HG03159 (cell line): ENCODE data around the gene CHMP6.

ENCODE experiments used
- ATAC-seq: cut with Tn5 transposase; IDR thresholded peaks from one replicate; pipeline ENCODE4 v1.9.1; 2021; ENCODE audit warnings: mild to moderate bottlenecking, moderate library complexity; ENCODE audit not compliant: unreplicated experiment

Gene CHMP6

DNA sequence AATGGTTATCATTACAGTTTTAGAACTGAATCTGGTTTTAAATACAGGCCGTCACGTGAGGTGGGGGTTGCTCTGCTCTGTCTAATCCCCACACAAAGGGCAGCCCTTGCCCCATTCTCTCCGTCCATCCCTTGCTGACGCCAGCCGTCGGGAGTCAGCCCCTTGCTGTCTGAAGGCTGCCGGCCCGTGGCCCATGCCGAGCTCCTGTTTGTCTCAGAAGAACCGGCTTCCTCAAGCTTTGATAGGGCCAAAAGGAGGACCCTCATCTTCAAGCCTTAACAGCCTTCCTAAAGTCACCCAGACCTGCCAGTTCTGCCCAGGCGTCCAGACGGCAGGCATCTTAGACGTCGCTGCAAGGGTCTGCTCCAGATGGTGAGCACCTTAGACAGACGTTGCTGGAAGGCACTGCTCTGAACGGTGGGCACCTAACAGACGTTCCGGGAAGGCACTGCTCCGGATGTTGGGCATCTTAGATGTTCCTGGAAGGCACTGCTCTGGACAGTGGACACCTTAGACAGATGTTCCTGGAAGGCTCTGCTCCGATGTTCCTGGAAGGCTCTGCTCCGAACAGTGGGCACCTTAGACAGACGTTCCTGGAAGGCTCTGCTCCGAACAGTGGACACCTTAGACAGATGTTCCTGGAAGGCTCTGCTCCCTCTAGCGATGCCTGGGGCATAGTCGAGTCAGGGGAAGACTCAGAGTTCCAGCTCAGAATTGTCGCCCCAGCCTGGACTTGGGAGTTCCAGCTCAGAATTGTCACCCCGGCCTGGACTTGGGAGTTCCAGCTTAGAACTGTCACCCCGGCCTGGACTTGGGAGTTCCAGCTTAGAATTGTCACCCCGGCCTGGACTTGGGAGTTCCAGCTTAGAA is 35.1 kb upstream of the CHMP6 start:
- no peak for ATAC-seq

DNA sequence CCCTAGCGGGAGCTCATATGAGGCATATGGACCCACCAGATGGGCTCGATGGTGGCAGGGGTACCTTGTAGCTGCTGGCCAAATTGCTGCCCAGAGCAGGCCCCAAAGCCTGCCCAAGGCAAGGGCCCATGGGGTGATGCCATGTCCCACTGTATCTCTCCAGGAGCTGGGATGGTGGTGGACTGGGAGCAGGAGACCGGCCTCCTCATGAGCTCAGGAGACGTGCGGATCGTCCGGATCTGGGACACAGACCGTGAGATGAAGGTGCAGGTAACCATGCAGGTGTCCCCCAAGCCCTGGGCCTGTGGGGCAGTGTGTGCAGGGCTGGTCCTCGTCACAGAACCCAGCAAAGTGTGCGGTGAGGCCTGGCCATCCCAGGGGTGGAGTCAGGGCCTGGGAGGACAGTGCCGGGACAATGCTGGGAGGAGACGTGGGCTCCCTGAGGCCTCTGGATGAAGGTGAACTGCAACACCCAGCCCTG is 34.1 kb upstream of the CHMP6 start:
- ATAC-seq = no peak

DNA sequence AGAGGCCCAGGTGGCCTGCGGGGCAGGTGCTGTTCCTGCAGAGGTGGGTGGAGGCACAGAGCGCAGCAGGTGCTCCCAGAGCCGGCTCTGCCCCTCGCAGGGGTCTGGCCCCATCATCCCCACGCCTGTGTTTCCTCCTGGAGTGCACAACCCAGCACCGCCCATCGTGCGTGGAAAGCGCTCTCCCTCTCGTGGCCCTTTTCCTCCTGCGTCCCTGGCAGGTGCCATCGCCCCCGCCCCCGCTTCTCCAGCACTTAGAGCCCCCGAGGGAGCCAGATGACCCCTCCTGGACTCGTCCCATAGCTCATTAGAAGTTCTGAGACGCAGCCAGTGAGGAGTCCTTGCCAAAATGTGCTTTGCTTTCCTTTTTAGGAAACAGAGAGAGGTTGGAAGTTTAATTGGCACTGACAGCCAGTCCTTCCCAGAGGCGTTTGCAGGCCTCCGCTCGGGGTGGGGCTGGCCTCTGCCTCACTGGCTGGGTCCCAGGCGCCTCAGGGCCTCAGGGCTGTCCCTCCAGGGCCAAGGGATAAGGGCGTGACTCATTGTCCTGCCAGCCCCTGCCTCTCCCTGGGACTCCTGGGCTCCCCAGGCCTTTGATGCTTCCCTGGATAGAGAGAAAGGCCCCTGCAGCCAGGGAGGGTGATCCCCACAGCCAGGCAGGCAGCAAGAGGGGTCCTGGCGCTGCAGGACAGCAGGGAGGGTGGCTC is 32.2 kb upstream of the CHMP6 start:
- ATAC-seq = no peak

DNA sequence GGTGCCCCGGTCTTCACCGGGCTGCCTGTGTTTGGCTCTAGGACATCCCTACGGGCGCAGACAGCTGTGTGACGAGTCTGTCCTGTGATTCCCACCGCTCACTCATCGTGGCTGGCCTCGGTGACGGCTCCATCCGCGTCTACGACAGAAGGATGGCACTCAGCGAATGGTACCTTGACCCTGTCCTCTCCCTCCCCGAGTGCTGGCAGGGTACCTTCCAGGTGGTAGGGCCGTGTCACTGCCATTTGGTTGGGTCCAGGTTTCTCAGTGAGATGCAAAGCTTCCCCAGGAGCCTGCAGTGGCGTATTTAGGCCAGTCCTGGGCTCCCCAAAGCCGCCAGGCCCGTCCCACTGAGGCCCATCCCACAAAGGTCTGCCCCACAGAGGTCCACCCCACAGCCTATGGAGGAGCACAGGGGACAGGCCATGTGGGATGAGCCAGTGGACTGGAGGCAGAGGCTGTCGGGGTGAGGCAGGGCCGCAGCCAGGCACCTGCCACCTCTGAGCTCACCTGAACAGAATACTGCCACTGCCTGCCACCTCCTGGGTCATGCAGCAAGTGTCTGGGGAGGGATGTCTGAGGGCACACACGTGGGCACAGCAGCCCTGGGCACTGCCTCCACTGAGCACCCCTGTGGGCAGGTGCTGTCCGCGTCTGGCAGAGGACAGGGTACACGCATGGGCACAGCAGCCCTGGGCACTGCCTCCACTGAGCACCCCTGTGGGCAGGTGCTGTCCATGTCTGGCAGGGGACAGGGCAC is 31.4 kb upstream of the CHMP6 start:
- no peak for ATAC-seq

DNA sequence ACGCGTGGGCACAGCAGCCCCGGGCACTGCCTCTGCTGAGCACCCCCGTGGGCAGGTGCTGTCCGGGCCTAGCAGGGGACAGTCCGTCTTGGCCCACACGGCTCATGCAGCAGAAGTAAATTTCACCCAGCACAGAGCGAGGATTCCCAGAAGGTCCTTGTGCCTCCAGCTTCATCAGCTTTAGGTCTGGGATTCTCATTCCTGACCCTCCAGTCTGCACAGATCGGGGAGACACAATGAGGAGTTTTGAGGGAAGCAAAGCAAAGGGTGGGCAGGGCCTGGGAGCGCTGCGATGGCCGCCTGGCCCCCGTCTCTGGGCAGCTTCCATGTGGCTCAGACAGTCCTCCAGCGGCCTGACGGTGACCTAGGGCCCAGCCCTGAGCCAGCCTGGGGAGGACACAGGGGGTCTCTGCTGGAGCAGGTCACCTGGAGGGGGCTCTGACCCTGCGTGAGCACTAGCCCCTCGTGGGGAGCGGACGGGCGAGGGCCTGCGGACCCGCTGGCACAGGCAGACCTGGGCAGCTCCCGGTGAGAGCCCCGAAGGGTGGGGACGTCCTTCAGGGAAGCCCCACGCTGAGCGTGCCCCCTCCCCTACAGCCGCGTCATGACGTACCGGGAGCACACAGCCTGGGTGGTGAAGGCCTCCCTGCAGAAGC is 30.7 kb upstream of the CHMP6 start:
- no peak for ATAC-seq

DNA sequence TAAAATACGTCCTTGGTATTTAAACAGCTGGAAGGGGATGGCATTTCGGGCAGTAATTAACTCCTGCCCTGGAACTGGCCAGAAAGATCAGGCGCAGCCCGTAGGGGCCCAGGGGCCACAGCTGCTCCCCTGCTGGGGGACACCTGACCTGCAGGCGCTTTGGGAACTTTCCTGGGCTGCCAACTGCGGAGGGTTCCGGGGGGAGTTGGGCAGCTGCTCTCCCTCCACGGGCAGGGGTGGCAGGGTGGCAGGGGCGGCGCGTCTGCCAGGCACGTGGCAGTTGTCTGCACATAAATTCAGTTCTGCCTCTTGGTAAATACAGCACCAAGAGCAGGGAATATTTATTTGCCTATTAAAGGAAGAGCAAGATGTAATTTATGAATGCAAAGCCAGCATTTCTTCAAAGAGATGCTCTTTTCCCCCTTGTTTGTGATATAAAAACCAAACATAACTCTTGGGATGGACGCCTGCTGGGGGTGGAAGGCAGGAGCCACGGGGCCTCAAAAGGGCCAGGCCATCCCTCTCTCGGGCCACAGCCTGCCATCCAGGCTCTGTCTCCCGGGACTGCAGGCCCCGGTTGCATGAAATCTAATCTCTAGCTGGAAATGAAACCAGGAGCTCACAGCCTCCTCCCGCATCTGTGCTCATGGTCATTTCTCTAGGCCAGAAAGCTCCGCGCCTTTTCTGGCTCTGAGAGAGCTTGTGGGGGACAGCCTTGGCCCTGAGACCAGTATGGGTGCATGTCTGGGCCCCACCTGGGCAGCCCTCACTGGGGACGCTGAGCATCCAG is 29.9 kb upstream of the CHMP6 start:
- ATAC-seq = no peak

DNA sequence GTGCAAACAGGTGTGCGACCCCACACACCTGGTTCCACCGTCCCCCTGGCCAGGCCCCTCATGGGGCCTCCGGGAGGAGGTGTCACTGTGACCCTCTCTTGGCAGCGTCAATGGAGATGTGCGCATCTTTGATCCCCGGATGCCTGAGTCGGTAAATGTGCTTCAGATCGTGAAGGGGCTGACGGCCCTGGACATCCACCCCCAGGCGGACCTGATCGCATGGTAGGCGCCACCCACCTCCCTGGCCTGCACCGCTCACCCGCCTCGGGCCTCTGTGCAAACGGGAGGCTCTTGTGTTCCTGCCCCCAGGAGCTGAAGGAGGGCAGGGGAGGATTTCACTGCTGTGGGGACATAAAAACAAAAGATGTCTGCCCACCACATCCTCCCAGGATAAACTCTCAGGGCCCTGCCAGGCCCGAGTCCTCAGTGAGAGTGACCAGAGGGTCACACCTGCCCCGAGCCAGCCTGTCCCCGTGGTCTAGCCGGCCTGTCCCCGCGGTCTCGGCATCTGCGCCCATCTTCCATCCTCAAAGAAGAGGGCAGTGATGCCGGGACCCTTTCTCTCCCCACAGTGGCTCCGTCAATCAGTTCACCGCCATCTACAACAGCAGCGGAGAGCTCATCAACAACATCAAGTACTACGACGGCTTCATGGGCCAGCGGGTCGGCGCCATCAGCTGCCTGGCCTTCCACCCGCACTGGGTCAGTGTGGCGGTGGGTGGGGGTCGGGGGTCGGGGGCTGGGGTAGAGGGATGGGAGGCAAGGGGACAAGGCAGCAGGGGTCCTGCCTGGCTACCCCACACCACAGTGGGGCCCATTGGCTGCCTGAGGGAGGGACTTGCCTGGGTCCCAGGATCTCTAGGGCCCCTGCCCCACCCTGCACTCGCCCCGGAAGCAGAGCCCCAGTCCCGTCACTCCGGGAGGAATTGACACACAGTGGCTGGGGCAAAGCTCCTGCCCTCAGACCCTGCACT is 29.0 kb upstream of the CHMP6 start:
- no peak for ATAC-seq

DNA sequence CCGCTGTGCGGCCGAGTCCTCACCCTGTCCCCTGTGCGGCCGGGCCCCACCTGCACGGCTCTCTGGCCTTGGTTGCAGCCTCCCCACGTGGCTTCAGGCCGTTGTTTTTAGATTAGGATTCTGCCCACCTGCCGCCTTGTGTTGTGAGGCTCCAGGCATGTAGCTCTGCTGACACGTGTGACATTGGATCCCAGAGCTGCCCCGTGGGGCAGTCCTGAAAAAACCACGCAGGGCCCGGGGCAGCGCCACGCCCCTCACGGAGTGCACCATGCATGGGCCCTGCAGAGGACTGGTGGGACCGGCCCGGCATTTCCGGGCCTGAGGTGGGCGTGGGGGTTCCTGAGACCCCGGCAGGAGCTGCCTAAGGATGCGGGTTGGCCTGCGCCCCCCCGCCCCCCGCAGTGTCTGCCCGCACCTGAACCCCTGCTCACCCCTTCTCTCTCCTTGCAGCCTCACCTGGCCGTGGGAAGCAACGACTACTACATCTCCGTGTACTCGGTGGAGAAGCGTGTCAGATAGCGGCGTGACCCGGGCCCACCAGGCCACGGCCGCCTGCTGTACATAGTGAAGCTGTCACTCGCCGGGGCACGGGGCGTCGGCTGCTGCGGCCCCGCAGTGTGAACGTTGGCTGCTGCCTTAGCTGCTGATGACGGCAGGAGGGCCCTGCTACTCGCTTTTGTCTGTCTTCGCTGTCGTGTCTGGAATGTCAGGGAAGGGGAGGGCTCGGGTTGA is 27.7 kb upstream of the CHMP6 start:
- no peak for ATAC-seq

DNA sequence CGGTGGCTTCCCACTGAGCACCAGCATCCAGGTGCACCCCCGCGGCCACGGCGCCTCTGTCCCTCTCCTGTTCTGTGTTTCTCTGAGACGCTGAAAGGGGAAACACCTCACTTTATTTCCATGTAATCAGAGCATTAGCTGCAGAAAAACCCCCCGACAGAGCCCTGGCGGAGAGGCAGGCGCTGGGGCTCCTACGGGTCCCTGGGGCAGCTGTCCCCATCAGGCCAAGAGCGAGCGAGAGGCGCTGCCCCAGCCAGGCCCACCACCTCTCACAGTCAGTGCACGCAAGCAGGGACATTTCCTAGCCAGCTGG is 27.1 kb upstream of the CHMP6 start:
- ATAC-seq = no peak

DNA sequence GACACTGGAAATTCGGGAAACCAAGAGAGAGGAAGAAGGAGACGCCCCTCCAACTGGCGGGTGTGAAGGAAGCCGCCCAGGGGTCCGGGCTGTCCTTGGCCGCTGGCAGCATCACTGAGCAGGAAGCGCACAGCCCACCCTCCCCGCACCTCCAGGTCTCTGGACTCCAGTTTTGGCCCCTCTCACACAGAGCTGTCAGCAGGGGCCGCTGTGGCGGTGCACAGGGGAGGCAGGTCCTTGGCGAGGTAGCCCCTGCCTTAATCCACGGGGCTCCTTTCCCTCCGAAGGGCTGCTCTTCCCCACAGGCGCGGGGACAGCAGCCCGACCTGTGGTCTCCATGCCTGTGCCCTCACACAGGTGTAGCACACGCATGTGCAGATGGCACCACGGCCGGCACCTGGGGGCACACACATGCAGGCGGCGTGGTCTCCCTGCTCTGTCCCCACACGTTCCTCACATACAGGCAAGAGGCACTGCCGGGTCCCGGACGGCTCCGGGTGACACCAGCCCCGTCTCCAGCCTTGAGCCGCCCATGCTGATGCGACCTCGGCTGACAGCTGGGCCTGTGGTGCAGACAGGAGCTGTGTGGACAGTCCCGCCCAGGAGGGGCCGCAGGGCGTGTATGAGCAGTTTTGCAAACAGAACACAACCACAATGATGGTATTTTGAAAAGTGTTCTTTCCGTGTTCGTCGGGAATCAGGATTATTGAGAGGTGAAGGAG is 26.6 kb upstream of the CHMP6 start:
- no peak for ATAC-seq

DNA sequence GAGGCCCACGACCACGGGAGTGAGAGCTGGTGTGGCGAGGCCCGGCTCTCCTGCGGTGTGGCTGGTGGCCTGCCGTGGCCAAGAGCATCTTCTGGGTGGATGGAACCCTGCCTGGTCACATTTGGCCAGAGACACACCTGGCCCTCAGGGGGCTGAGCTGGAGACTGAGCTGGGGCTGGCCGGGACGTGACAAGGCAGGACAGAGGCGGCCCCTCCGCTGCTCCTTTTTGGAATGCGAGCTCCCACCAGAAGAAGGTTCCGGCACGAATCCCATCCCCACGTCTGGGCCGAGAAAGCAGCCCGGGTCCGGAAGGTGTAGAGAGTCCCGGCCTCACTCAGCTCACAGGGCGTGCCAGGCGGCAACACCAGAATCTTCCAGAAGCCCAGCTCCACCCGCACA is 26.0 kb upstream of the CHMP6 start:
- no peak for ATAC-seq

DNA sequence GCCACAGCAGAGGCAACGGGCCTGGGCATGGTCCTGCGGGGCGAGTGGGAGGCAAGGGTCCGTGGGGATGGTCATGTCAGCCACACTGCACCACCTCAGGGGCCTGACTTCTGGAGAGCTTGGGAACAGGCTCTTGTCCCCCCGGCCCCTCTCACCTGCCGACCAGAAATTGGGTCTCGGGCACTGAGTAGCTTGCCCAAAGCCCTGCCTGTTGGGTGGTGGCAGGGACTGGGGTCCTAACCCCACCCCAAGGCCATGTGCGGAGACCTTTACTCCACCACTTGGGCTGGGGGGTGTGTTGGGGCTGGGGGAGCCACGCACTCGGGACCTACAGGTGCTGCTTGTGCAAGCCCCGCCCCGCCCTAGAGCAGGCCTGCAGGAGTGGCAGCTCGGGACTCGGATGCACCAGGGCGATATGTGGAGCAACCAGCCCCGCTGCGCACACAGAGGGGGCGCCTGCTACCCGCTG is 24.2 kb upstream of the CHMP6 start:
- ATAC-seq = no peak

DNA sequence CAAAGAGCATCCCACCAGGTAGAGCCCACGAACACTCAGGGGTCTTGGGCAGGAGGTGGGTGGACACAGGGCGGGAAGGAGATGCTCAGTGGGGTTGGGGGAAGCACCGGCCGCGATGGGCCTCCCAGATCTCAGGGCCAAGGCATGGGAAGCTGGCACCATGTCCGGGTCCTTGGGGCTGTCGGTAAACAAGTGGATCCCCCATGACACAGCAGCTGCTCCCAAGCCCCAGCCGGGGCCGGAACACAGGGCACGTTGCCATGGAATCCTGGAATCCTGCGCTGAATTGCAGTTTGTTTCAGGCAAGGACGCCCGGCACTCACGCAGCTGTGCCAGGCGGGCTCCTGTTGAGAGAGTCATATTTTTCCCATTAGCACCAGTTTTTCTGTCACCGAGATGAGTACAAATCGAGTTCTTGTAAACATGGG is 23.0 kb upstream of the CHMP6 start:
- no peak for ATAC-seq

DNA sequence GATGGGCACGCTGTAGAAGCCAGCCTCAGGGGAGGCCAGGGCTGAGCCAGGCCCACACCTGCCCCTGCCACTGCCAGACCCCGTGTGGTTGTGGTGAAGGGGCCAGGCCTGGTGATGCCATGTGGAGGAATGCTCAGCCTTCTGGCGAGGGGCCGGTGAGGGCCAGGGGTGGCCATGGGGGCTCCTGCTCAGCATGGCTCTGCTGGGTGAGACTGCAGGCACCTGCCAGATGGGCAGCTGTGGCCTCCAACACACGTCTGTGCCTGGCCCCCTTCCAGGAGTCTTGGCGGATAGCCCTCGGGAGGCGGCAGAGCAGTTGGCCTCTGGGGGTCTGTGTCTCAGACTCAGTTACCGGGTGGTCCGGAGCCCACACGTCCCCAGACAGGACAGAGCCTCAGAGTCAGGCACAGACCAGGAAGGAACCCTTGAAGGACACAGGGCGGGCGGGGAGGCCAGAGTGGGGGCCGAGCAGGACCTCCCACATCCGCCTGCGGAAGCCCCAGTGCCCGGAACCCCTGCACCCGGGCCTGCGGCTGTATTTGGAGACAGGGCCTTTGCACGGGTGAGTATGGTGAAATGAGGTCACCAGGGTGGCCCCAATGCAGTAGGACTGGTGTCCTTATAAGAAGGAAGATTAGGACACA is 22.5 kb upstream of the CHMP6 start:
- ATAC-seq = no peak

DNA sequence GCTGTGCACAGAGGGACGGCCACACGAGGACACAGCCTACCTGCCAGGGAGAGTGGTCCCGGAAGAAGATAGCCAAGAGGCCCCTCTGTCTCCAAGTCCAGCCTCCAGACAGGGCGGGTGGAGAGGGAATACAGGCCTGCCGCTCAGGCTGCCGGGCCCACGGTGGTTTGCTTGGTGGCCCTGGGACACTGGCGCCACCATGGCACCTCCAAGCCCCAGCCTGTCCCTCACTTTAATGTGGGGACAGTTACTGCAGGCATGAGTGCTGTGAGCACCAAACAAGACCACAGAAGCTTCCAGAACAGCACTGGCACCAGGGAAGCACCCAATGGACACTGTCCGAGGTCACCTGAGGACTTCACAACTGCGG is 22.0 kb upstream of the CHMP6 start:
- no peak for ATAC-seq

DNA sequence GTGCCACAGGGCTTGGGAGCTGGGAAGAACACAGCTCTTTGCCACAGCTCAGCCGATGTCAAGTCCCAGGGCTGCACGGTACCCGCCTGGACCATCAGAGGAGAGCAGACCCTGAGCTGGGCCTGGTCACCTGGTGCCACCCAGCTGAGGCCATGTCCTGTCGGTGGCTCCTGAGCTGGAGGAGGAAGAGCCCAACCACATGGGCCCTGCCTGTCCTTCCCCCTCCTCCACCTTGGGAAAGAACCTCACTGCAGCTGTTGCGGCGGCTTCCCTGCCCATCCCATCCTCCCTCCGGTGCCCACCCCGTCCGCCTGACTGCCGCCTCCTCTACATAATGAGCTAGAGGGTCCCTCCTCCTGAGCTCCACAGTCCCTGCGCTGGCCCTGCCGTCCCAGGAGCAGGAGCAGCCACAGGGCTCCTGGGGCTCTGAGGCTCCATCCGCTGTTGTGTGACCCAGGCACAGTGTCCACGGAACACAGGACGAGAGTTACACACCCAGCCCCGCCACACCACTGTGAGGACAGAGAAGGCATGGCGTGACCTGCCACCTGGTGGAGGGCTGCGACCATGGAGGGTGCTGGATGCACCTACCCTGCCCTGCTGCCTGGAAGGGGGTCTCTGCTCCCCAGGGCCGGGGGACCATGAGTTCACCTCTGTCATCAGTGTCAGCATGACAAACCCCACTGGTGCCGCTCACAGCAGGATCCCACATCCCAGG is 21.4 kb upstream of the CHMP6 start:
- ATAC-seq = no peak
